ENCODE results near the gene SYNPO2.
A peak's percentile ranks its signal among the peaks of the same experiment; 100 is the strongest.
"Not testable (repeated sequence)": the region's sequence is repeated elsewhere in the genome, so short reads cannot be mapped to it uniquely, and the experiment has no call there.

The SYNPO2 gene

DNA sequence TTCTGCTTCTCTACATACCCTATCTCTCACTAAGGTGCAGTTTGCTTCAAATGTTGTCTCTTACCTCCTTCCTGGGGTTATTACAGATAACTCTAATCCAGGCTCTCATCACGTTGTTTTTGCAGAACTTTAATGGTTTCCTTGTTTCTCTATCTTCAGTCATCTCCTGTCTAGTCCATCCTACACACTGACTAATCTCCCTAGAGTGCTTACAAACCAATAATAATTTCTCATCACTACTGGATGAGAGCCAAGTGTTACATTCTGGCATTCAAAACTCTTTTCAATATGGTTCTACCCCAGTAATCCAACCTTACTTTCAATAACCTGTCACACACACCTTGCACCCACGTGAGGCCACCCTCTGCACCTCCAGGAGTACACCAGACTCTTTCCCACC lies 86.1 kb downstream of the SYNPO2 start:
- no peak for DNase-seq (ENCODE audit: low spot score)

DNA sequence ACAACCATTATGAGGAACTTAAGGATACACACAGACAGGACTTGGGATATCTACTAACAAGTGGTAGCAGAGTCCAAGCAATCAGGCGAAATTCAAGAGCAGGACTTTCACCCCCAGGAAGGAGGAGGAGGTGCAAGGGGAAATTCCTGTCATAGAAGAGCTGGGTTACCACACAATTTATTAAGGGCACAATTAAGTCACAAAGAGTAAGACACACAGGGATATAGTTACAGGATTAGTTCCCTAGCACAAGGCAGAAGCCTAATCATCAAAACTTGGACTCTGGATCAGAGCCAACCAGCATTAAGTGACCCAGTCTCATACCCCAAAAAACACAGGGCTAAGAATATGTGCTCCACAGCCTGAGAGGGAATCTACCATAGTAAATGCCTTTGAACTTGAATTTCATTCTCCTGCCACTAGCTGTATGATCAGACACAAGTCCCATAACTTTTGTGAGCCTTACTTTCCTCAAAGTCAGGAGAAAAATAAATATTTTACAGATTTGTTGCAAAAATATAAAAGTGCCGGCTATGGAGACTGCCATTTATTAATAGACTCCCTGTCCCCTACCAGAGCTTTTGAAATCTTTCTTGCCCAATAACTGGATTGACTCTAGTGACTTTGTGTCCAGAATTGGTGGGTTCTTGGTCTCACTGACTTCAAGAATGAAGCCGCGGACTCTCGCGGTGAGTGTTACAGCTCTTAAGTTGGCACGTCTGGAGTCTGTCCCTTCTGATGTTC lies 87.0 kb downstream of the SYNPO2 start:
- no peak for DNase-seq (ENCODE audit: low spot score)

DNA sequence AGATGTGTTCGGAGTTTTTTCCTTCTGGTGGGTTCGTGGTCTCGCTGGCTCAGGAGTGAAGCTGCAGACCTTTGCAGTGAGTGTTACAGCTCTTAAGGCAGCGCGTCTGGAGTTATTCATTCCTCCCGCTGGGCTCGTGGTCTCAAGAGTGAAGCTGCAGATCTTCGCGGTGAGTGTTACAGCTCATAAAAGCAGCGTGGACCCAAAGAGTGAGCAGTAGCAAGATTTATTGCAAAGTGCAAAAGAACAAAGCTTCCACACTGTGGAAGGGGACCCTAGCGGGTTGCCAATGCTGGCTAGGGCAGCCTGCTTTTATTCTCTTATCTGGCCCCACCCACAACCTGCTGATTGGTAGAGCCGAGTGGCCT lies 87.5 kb downstream of the SYNPO2 start:
- not testable (repeated sequence) for DNase-seq (ENCODE audit: low spot score)

DNA sequence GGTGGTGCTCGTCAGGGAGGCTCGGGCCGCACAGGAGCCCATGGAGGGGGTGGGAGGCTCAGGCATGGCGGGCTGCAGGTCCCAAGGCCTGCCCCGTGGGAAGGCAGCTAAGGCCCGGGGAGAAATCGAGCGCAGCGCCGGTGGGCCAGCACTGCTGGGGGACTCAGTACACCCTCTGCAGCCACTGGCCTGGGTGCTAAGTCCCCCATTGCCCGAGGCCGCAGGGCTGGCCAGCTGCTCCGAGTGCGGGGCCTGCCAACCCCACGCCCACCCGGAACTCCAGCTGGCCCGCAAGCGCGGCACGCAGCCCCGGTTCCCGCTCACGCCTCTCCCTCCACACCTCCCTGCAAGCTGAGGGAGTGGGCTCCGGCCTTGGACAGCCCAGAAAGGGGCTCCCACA lies 88.4 kb downstream of the SYNPO2 start:
- DNase-seq (ENCODE audit: low spot score): not testable (repeated sequence)

DNA sequence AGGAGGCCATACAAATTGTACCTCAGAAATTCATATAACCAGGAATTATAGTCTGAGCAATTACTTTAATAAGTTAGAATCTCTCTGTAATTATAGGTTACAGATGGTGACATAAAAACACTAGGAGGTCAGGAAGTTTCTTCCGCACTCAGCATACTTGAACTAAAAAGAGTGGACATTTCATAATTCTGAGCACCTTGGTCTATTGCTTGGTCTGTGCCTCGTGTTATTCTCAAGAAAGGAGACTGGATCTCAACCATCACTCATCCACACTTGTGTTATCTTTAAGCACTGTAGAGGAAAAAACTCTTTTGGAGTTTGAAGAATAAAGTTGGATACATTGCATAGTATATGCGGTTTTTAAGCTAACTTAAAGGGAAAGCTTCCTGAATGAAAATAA lies 91.1 kb downstream of the SYNPO2 start:
- no peak for DNase-seq (ENCODE audit: low spot score)

DNA sequence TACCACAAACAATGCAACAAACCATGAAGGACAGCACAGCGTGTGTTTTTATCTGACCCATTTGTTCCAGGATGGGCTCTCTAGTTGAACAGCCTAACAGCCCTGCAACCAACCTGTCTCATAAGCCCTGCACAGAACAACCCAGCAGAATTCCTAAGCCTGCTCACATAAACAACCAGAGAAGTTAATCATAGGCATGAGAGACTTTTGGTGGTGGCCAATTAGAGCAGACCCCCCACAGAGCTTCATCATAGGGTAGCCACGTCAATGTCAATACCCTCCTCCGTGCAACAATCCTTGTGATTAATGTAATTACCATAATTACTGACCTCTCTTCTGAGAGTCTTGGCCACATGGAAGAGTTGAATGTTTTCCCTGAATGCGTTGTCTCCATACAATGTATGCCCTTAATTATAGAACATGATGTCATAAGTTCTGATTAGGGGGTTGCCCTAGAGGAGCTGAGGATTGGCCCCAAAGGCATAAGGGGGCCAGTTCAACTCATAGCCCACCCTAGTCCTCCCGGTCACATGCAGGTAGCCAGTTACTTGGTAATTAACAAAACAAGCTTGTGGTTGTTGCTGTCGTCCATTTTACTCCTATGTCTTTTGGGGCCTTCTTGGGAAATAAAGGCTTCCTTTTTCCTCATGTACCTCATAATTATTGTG lies 92.7 kb downstream of the SYNPO2 start:
- DNase-seq (ENCODE audit: low spot score): no peak

DNA sequence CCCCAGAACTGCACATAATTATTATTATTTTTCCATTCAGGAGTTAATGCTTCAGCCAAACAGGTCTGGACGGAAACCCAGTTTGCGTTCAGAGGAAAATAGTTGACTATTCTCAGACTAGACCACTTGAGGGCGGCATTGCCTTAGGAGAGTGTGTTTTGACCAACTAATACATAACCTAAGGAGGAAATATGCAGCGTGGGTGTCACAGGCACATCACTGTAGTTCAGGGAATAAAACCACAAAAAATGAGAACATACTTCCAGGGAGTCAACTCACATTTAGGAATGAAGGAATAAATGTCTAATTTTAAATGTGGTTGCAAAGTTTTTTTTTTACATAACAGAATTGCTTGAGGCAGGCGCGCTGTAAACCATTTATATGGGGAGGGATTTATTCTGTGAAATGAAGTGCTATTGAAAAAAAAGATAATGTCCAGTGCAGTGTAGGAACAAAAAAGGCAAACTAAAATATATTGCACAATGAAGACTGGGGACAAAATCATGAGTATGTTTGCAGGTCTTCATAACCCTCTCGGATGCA lies 93.3 kb downstream of the SYNPO2 start:
- DNase-seq (ENCODE audit: low spot score): peak; percentile 61

DNA sequence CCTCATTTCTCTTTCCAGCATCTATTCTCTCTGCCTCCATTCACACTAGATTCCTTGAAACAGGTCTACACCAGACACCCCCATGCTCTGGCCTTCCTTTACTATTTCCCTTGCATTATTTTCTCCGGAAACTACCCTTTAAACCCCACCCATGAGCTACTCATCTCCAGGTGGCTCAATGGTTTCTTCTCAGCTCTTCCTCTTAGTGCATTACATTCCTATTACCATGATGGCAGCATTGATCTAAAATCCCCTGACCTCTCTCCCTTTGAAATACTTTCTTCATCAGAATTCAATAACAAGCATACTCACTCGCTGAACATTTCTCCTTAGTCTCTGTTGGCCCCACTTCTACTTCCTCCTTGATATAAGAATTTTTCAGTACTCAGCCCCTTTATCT lies 94.6 kb downstream of the SYNPO2 start:
- no peak for DNase-seq (ENCODE audit: low spot score)

DNA sequence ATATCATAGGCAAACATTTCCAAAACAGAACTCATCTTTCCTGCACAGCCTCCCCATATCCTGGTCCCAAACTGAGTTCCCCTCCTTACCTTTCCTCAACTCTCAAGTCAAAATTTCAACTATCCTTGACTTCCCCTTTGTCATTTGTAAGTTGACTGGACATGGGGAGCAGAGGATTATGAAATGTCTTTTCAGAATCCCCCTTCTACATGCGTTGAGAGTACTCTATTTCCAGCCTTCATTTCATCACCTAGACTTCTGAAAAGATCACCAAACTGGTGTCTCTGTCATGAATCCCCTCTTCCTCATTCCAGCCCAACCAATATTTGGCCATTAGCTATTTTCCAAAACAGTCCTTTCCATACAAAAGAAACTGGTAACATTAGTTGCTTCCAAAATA lies 95.2 kb downstream of the SYNPO2 start:
- no peak for DNase-seq (ENCODE audit: low spot score)

DNA sequence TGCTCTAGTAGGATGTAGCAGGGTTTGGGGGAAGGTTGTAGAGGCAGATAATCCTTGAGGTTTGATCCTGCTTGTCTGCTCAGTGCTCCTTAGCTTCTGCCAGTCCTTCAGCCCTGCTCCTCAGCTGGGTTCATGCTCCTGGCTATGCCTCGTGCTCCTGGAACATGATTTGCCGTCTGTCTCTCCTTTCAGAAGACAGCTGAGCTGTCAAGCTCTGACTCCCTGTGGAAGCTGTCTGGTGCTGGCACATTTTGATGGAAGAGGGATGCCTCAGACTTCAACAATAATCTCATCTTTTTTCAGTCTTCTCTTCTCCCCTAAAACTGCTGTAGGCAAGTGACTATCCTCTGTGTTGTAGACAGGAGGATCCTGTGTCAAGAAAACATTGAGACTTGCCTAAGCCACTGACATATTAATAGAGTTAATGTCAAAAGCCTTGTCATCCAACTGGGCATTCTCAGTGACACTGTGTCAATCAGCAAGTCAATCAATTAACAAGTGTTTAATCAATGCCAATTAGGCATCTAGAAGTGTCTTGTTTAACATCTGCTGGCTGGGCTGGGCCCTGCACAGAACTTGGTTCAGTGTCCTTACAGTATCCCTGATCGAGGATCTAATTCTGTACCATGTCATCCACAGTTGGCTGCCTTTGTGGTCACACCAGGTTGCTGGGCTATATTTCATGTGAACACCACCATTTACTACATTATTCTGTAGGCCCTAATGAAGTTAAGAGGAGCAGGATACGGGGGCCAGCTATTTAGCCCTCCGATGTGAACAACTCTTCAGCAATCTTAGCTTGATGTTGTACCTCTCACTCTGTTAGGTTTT lies 96.7 kb downstream of the SYNPO2 start:
- DNase-seq (ENCODE audit: low spot score): no peak

DNA sequence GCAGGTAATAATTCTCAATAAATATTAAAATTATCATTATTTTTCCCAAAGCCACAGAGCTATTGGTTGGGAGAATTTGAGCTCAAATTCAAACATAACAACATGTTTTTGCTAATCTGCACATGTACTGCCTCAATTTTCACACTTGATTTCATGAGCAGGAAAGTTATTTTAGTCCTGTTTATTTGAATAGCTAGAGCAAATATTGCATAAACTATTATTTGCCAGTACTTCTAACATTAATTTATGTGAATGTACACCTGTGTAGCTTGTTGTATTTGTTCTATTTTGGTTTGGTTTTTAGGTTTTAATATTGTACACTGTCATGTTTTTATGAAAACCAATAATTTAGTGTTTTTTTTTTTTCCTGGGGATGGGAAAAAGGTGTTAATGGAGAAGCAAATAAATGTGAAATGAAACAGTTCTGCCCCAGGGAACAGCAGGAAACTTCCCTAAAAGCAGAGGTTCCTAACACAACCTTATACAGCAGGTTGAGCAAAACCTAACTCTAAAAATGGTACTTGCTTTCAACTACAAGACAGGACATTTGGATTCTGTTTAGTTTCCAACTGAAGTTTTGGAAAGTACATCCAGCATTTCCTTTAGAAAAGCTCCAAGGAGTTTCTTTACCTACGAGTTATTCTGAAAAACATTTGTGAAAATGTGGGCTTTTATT lies 99.4 kb downstream of the SYNPO2 start:
- DNase-seq (ENCODE audit: low spot score): no peak

DNA sequence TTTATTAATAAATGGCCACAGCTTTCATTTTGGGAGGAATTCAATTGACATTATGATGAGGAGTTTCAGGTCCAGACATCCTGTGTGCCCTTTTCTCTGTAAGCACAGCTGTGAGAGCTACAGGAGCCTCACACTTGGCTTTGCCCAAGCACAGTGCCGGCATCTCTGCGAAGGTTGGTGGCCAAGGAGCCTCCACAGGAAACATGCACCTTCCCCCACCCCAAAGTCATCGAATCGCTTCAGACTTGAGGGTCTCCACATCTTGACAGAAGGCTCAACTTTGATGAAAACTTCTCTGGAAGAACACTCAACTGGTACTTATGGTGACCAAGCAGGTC lies 100.0 kb downstream of the SYNPO2 start:
- DNase-seq (ENCODE audit: low spot score): no peak

DNA sequence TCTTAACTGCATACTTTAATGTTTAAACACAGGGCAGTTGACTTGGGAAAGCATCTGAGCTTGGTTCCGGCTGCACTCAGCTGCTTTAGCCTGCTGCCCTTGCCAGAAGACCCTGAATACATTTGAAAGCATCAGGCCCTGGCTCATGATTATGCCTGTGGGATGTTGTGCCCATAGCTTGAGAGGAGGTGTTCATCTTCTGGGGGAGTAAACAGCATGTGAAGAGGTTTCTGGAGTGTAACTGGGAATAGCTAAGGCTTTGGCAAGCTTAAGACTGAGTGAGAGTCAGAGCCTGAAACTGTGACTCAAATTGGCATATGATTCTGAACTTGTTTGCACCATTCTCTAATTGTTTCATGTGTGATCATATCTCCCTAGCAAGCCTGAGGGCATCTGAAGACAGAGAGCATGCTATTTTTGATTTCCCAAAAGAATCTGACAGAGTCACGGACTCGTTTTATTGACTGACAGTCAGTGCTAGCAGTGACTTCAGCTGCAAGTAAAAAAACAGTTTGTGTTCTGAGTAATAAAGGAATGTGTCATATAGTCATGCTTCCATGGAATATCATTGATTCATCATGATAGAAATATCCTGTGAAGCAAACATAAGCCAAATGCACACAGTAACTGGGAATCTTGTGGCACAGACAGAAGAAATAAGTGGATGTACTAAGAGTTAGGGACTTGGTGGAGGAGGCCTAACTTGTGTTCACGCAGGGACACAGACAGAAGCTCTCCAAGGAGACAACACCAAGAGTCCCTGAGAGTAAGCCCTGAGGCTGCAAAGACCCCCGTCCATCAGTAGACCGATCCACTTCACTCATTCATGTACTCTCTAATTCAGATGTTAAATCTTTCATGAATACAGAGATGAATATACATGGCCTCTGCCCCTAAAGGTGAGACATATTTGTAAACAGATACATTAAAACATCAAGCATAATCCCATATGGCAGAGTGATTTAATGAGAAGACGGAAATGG lies 100.7 kb downstream of the SYNPO2 start:
- no peak for DNase-seq (ENCODE audit: low spot score)

DNA sequence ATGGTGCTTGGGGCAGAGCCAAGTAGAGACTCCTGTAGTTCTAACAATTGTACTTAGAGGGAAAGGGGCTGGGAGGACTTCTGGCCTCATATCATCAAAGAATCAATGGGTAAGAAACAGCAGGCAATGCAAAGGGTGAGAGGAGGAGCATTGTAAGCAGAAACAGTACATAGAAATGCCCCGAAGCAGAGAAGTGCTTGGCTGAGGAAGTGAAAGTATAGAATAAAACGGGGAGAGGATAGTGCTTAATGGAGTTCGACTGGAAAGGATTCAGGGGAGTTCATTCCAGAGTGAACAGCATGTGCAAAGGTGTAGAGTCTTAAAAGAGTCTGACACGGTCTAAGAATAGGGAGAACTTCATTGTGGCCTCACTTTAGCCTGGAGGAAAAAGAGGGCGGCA lies 103.0 kb downstream of the SYNPO2 start:
- no peak for DNase-seq (ENCODE audit: low spot score)

DNA sequence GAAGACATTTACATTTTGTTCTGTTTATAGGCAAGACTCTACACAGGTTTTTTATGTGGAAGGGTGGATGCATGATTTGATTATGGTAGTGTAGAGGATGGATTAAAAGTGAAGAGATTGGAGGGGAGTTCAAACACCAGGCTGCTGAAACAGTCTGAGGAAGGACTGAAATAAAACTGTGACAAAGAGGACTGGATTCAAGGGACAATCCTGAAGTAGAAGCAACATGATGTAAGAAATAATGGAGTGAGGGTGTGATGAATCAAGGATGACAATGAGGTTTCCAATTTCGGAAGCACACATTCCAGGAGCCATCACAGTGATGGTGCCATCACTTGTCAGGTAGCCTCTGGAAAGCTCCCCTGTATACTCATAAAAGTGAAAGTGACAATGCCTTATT lies 103.5 kb downstream of the SYNPO2 start:
- no peak for DNase-seq (ENCODE audit: low spot score)

DNA sequence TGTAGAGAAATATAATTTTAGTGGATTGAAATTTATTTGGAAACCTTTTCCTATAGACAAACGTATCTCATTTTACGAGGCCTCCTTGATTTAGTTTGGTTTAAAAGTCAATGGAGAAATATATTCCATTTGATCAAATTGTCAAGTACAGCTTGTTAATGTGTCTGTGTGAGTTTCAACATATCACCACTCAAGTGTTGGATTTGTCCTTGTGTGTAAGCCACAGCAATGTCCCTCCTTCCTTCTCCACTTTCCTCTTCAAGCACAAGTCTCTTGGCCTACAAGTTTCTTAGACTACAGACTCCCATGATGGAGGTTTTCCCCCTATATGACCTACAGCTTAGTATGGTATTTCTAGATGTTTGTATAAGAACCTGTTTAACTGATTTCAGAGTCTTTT lies 104.7 kb downstream of the SYNPO2 start:
- no peak for DNase-seq (ENCODE audit: low spot score)

DNA sequence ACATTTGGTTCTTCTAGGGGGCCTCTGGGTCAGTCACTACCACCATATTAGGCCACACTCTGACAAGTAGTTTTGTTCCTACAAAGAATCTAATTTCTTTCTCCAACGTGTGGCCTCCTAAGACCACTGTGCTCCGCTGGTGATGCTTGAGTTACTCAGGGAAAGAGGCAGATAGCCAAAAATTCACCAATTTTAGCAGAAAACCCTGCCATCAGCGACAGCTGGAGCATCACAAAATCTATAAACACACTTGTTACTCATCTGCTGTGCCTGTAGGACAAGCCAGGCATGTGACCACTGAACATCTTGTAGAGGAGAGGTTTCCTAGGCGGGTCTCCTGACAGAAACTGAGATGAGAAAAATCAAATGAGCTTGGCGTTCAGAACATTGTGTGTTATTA lies 105.4 kb downstream of the SYNPO2 start:
- no peak for DNase-seq (ENCODE audit: low spot score)

DNA sequence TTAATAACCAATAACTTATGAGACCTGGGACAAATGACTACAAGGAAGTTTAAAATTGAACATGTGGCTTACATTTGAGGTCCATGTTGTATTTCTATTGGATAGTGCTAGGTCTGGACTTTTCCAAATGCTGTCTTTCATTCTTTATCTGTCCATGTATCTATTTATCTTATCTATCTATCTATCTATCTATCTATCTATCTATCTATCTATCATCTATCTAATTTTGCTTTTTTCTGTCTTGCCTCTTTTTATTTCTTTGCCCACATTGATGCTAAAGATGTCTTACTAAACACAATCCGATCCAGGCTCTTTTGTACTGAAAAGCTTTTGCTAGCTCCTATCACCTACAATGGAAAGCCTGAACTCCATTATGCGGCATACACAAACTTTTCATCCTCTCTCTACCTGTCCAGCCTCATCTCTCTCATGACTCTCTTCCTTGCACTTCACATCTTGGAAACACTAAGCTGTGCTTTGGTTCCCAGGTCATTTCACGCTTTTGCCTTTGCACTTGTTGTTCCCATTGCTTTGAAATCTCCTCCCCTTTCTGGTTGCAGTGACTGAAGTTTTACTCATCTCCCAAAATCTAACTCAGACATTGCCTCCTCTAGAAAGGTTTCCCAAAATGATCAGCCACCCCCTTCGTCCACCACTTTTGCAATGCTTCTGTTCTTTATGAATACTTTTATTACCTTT lies 107.2 kb downstream of the SYNPO2 start:
- no peak for DNase-seq (ENCODE audit: low spot score)

DNA sequence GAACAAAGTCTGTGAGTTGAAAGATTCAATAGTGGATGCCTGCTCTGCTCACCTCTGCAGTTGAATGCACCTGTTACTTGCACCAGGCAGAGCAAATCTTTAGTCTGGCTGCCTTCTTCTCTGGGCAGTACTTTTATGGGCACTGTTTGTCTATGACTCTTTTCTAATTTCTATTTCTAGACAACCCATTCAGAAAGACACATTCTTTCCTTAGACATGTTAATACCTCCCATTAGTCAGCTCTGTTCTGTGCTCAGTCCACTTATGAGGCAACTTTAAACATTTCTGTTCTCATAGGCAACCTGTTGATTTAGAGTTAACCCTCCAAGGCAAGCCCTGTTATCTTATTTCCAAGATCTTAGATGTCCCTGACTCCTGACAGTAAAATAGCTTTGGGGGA lies 108.9 kb downstream of the SYNPO2 start:
- DNase-seq (ENCODE audit: low spot score): no peak

DNA sequence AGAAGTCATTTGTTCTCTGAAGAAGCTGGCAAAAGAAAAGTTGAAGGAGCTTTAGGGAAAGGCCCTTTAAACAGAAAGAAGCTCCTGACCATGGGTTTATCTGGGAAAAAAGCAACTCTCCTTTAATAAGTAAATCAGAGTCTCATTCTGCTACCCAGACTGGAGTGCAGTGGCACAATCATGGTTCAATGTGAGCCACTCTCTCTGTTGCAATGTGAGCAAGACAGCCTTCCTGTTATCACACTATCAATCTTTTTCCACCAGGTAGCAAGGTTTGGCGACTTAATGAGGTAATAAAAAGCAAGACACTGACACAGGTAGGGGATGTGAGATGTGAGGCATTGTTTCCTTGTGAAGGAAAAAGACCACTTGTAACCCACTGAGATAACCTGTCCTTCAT lies 111.3 kb downstream of the SYNPO2 start:
- DNase-seq (ENCODE audit: low spot score): no peak

DNA sequence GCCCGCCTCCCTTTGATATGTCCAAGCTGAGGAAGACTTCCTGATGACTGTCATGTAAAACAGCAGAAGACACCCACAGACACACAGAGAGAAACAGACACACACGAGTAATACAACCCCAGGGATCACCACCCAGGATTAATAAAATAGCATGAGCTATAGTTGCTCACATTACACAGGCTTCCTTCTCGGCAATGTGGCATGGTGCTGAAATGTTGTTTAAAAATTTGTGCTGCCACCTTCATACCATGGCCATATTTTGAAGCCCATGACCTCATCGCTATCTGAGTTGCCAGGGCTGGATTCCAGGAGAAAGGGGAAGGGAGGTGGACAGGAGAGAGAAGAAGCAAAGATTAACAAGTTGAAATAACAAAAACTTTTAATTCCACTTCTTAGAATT lies 111.7 kb downstream of the SYNPO2 start:
- DNase-seq (ENCODE audit: low spot score): no peak

Measured in HuH-7 (cell line).